ENCODE measurements around the gene DNAH6.
"Not testable (repeated sequence)": the region's sequence is repeated elsewhere in the genome, so short reads cannot be mapped to it uniquely, and the experiment has no call there.

The DNAH6 gene

GRCh38 chr2:84865181-84865783 lies 349.0 kb downstream of the DNAH6 start:
- Histone ChIP-seq H3K36me3 (ENCODE audit: insufficient read depth, low read length) (no peaks in the 10 kb centered on the region), H3K9ac (ENCODE audit: low read depth, low read length) (no peak overlapping the region), H3K4me3 (ENCODE audit: low read length) (no peak overlapping the region), H3K4me1 (ENCODE audit: control insufficient read depth, insufficient read depth, low read length) (no peaks in the 10 kb centered on the region), H3K4me2 (ENCODE audit: low read length) (no peak overlapping the region), H3K9me3 (replicated peaks; ENCODE audit: low read length) (no peaks in the 10 kb centered on the region), H3K27me3 (ENCODE audit: control insufficient read depth, insufficient read depth, low read length) (peaks cover 13% of the 10 kb centered on the region)

- H3K36me3 ChIP-seq (ENCODE audit: insufficient read depth, low read length): no peaks in the 10 kb centered on the region
- H3K4me1 ChIP-seq (ENCODE audit: control insufficient read depth, insufficient read depth, low read length): no peaks in the 10 kb centered on the region
- no peak overlapping the region for H3K4me3 ChIP-seq (ENCODE audit: low read length)
- no peak overlapping the region for H3K4me2 ChIP-seq (ENCODE audit: low read length)
- H3K27me3 ChIP-seq (ENCODE audit: control insufficient read depth, insufficient read depth, low read length): peaks cover 8% of the 10 kb centered on the region
- H3K9ac ChIP-seq (ENCODE audit: low read depth, low read length): no peak overlapping the region
- no peaks in the 10 kb centered on the region for H3K9me3 ChIP-seq (replicated peaks; ENCODE audit: low read length)
Observed at GRCh38 chr2:84866122-84866521, 349.8 kb downstream of the DNAH6 start.

- not testable (repeated sequence) for H3K36me3 ChIP-seq (ENCODE audit: insufficient read depth, low read length); H3K4me3 ChIP-seq (ENCODE audit: low read length); H3K27me3 ChIP-seq (ENCODE audit: control insufficient read depth, insufficient read depth, low read length); H3K4me1 ChIP-seq (ENCODE audit: control insufficient read depth, insufficient read depth, low read length); H3K4me2 ChIP-seq (ENCODE audit: low read length); H3K9ac ChIP-seq (ENCODE audit: low read depth, low read length); H3K9me3 ChIP-seq (replicated peaks; ENCODE audit: low read length)
Observed at GRCh38 chr2:84868327-84868726, 352.0 kb downstream of the DNAH6 start.
